GM18870 (cell line): ENCODE data around the gene CEBPB.
"Not testable (repeated sequence)": the region's sequence is repeated elsewhere in the genome, so short reads cannot be mapped to it uniquely, and the experiment has no call there.

Experiments
- ATAC-seq: cut with Tn5 transposase; IDR thresholded peaks from one replicate; pipeline ENCODE4 v1.9.1; 2021; ENCODE audit warnings: moderate library complexity; ENCODE audit not compliant: unreplicated experiment

Gene CEBPB

DNA sequence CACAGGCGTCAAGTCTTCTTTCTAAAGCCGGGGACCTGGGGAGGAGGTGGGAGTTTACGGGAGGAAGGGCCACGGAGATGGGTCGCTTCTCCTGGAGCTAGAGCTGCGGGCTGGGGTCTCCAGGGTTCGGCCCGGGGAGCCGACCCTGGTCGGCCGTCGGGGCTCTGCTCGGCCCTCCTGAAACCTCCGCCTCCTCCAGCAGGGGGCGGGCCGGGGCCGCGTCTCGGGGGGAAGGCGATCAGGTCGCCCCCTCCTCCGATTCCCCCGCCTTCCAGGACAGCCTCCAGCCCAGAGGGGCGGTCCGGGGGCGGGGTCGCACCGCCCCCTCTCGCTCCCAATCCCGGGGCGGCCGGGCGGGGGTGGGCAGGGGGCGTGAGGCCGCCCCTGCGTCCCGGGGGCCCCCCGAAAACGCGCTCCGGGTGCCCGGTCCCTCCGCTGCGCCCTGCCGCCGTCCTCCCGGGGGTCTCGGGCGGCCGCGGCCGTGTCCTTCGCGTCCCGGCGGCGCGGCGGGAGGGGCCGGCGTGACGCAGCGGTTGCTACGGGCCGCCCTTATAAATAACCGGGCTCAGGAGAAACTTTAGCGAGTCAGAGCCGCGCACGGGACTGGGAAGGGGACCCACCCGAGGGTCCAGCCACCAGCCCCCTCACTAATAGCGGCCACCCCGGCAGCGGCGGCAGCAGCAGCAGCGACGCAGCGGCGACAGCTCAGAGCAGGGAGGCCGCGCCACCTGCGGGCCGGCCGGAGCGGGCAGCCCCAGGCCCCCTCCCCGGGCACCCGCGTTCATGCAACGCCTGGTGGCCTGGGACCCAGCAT lies at the start of gene CEBPB:
Gene CEBPB, plus strand, starts transcription at position 580 of the 814 bp plus-strand sequence. Its CDS starts 204 bp downstream, at position 784.
- ATAC-seq = no peak

GRCh38 chr20:50141018-50141675 lies 49.5 kb upstream of the CEBPB start:
- ATAC-seq = no peak

- no peak for ATAC-seq
These were observed 48.6 kb upstream of the CEBPB start for GRCh38 chr20:50141811-50142561.

GRCh38 chr20:50142812-50143211 lies 47.8 kb upstream of the CEBPB start:
- ATAC-seq = no peak

- ATAC-seq = no peak
These were observed 46.3 kb upstream of the CEBPB start for GRCh38 chr20:50144362-50144761.

GRCh38 chr20:50145566-50145965 lies 45.1 kb upstream of the CEBPB start:
- no peak for ATAC-seq

- no peak for ATAC-seq
These were observed 44.4 kb upstream of the CEBPB start for GRCh38 chr20:50146214-50146613.

GRCh38 chr20:50146732-50147662 lies 43.6 kb upstream of the CEBPB start:
- ATAC-seq = peak; percentile 69

- ATAC-seq = no peak
These were observed 41.0 kb upstream of the CEBPB start for GRCh38 chr20:50149481-50150254.

GRCh38 chr20:50151034-50151743 lies 39.4 kb upstream of the CEBPB start:
- no peak for ATAC-seq

GRCh38 chr20:50152394-50153152 lies 38.1 kb upstream of the CEBPB start:
- no peak for ATAC-seq

- ATAC-seq = no peak
These were observed 37.5 kb upstream of the CEBPB start for GRCh38 chr20:50153153-50153499.

DNA sequence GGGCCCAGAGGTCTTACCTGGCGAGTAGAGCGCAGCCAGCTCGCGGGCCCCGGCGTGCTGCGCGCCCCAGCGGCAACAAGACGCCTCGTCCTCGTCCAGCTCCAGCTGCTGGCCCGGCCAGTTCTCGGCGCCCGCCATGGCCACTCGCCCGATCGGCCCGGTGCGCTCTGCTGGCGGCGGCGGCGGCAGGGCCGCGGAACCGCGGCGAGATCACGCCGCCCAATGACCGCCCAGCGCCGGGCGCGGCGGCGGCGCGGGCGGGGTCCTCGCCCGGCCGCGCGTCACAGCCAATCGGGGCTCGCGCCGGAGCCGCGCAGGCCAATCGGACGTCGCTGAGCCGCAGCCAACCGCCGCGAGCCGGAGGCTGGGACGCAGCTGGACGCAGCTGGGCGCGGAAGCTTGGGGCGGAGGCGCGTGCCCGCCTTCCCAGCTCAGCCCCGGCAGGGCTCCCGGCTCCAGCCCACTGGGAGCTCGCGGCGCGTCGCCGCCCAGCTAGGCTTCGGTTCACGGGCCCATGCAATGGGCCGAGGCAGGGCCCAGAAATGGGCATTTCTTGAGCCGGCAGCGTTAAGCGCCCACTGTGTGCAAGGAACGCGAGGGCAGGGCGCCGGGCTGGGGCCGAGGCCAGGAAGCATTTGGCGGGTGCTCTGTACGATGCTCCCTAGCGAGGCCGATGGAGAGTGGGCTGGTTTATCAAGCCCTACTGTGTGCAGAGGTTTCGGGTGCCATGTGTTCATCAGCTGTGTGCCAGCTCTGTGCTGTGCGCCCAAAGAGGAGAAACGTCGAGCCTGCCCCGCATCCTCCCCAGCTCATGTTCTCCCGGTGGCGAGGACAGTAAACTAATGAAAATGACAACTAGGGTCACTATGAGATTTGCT lies 36.9 kb upstream of the CEBPB start, which contains the start of gene PEDS1:
Gene PEDS1, minus strand, starts transcription at position 224 of the 878 bp plus-strand sequence. Its CDS starts 86 bp downstream, at position 138.
- no peak for ATAC-seq

GRCh38 chr20:50161494-50161893 lies 29.1 kb upstream of the CEBPB start:
- ATAC-seq = not testable (repeated sequence)

DNA sequence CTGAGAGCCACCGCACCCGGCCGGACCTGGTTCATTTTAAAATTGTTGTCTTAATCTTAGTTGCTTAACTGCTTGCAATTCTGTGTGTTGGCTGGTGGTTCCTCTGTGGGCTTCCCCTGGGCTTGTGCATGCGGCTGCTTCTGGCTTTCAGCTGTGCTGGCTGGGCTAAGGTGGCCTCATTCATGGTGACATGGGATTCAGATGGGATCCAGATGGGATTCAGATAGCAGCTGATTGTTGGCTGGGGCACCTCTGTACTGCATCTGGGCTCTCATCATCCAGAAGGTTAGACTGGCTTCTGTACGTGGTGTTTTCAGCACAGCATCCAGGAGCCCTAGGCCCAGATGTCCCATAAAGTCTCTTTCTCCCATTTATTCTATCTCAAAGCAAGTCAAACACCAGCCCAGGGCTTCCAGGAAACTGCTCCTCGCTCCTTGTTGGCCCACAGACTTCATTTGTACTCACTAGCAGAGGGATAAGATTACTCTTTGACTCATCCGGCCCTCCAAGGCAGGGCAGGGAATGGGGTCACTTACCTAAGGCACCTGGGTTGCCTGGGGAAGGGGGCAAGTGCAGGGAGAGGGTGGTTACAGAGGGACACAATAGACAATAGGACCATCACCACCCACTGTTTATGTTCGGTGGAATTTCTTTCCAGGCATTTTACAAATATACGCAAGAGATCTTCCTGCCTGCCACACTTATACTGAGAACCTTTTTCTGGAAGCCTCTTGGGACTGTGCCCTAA lies 26.9 kb upstream of the CEBPB start:
- no peak for ATAC-seq

DNA sequence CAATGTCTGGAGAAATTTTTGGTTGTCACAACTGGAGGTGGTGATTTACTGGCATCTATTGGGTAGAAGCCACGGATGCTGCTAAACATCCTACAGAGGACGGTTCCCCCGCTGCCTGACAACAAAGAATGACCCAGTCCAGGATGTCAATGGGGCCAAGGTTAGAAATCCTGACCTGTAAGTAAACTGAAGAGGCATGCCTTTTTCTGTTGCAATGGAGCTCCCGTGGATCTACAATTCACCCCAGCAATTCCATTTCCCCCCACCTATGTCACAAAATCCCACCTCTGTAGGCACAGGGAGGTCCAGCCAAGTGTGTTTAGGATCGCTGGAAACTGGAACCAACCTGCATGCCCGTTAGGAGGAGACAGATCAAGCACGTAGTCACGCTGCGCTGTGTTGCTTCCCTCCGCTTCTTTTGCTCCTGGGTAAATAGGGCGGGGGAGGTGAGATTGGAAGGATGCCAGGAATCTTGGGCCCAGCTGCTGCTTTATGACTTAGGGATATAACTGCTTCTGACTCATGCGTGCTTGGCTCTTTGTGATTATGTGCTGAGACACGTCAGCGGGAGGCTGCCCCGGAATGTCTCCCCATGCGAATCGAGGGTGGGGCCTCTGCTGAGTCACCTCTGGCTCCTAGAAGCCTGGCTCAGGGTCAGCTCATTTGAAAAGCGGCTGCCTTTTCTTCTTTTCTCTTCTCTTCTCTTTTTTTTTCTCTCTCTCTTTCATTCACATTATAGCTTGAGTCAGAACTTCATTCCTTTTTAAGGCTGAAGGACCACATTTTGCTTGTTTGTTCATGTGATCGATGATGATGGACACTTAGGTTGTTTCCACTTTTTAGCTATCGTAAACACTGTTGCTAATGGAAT lies 24.7 kb upstream of the CEBPB start:
- ATAC-seq = peak; percentile 90
